OCI-M2 (cell line): ENCODE results near the gene SNX7.

Experiments used
- DNase-seq: peaks from one replicate; lab custom pipeline; 2025; ENCODE audit not compliant: unreplicated experiment; lab: John Stamatoyannopoulos, UW

SNX7 gene

DNA sequence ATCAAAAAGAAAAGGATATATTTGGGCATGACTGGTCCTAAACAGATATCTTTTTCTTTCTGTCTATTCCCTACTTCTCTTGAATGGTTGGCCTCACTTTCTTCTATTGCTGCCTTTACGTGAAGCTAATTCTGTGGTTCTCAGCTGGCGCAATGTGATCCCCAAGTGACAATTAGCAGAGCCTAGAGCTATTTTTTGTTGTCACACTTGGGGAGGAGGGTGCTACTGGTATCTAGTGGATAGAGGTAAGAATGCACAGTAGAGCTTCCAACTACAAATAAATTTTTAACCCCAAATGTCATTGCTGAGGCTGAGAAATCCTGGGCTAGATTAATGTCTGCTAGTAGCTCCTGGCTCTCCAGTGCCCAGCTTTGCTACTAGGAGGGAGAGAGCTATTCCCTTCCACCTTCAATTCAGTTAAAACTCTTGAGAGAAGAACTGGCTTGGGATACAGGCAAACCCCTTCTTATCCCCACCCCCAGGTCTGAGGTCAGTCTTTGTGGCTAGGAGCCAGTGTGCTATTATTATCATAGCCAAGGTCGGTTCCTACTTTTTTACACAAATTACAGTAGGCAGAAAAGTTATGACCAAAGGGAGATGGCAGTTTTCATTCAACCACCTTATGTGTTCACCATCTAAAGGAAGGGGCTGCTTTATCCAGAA is 102.1 kb downstream of the SNX7 start:
- DNase-seq = no peak

DNA sequence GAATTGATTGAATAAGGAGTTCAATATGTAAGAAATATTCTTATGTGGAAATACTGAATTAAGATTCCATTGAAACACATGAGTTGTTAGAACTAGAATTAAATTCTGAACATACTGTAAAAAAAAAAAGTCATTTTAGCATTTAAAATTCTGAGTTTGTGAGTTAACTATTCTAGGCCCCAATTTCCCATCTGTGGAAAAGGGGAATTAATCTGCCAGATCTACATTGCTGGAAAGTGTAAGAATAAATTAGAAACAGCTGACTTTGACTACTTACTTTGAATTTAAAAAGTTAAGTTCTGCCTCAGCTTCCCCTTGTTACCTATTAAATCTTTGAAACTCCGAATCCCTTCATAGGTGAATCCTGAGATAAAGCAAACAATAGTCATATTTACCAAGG is 103.0 kb downstream of the SNX7 start:
- no peak for DNase-seq

DNA sequence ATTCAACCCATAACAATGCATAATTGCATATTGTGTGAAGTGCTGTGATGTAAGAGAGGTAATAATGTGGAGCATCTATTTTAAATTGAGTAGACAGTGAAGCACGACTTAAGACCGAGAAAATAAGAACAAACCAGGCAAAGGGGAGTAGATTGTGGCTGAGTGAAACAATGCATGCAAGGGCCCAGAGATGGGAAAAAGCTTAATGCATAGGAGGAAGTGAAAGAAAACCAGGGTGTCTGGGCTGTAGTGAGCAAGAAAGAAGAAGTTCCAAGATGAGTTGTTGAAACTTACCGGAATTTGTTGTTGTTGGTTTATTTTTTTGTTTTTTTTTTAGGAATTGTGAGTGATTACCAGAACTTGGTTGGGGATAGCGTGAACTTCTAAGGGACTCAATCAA is 104.7 kb downstream of the SNX7 start:
- no peak for DNase-seq

DNA sequence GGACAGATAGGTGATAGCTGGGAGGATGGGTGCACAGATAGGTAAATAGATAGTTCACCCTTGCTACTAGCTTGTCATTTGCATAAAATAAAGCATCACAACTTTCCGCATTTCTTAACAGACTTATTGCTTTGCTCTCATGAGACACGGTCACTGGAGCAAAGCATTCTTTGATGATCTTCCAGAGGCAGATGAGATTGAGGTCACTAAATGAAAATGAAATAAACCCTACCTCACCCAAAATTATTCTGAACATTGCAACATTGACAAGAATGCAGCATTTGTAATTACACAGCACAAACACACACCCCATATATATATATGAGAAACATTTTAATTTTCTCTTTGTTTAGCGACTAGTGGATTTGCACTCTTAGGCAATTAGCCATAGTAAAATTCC is 107.6 kb downstream of the SNX7 start:
- no peak for DNase-seq

DNA sequence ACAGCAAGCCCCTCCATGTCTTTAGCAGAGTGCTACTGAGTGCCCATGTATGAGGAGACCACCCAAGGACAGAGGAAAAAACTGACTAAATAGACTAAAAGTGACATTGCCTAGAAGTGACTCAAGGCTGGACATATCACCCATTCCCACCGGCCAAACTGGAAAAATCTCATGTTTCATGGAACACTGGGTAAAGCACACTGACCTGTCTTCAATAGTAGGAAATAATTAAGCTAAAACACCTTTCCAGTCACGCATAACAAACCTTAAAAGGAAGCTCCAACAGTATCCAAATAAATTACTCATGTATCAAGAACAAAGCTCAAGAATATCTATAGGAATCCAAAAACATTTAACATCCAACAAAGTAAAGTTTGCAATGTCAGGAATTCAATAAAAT is 120.4 kb downstream of the SNX7 start:
- no peak for DNase-seq

DNA sequence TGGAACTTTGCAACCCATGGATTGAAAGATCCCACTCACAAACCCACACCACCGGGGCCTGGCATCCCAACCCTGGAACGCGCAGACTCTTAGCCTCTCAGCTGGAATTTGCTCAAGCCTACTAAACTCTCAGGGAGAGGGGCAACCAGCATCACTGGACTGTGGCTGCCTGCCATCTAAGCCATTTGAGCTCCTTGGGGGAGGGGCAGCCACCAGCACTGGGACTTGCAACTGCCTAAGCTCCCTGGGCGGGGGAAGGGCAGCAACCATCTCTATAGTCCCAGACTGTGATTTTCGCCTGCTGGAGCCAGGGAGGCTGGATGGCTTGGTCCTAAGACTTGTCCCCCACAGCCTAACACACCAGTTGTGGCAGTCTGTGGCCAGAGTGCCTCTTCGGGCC is 122.3 kb downstream of the SNX7 start:
- no peak for DNase-seq

DNA sequence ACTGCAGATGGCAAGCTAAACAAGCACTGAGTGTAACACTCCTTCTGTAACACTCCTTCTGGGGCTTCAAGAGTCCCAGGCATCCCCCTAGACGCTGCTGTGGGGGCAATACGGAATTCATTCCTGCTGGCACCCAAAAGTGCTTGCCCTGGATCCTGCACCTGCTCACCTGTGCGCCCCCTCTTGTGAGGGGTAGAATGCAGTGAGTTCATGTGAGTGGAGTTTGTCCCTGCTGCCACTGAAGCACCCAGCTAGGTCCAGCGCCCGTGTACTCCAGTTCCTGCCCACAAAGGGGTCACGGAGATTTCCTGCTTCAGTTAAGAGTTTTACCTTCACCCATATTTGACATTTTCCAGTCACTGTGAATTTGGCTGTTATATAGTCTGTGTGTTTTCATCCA is 130.0 kb downstream of the SNX7 start:
- no peak for DNase-seq

DNA sequence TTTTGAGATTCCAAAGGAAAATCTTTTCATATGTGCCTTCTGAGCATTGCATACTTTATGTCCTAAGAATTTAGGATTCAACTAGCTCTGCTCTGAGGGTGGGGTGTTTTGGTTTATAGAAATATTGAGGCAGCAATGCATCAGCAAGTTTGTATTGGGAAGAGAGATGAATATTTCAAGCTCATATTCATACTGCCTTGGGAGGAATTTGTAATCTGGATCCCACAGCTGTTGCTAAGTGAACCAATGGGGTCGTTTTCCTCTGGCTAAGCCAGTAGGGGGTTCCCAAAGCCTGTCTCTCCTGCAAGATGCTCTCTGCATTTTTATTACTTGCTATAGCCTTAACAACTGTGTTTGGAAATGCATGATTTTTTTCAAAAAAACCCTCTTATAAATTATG is 130.6 kb downstream of the SNX7 start:
- no peak for DNase-seq

DNA sequence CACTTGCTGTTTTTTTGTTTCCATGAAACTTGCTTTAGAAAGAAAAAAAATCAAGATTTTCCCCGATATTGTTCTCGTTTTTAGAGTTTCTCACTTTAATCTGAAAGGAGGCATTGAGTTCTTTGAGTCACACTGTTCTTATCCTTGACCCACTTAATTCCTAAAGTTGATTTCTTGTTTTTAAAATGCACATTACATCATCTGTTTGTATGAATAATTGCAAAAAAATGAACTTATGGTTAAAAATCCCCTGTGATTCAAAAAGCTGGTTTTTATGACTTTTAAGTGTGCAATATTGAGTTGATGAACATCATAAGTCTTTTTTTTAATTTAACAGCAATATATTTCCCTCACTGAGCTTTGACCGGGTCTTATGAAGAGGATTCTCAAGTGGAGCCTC is 131.6 kb downstream of the SNX7 start:
- DNase-seq = no peak

DNA sequence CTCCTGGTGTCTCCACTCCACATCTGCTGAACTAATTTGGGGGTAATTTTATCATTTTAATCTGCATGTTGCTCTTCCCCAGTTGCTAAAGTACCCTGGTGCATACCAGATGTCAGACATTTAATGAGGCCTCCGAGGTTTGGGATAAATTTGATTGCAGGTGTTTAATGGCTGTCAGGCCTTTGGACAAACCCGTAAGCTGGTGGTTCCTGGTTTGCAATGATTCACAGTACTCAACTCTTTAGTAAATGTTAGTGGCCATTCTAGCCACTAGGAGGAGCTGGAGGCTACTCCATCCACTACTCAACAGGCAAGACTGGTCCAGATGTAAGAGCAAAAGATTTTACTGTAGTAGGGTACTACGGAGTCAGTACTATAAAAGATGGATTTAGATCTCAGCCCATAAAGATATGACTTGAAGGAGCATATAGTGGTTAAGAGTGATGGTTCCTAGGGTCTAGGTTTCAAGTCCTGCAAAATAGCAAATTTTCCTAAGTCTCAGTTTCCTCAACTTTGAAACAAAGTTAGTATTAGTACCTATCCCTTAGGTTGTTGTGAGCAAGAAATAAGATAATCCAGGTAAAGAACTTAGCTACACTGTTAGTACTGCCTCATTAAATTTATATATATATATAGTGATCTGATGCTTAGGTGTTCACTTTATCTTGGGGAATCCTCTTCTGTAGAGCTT is 132.8 kb downstream of the SNX7 start:
- no peak for DNase-seq

DNA sequence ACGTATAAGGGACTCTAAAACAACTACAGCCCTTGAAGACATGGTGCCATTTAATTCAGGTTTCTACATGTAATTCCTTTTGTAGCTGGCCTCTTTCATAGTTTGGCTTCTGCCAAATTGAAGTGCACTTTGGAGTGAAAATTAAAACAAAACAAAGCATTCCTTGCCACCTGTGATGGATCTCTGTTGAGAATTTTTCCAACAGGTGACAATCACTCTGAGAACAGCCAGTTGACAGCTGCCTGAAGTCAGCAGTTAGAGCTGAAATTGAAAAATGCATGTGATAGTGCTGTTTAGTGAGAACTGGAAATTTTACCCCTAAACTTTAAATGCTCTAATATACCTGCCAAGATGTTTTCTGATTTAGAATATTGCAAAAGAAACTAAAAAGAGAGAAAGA is 134.5 kb downstream of the SNX7 start:
- DNase-seq = no peak

DNA sequence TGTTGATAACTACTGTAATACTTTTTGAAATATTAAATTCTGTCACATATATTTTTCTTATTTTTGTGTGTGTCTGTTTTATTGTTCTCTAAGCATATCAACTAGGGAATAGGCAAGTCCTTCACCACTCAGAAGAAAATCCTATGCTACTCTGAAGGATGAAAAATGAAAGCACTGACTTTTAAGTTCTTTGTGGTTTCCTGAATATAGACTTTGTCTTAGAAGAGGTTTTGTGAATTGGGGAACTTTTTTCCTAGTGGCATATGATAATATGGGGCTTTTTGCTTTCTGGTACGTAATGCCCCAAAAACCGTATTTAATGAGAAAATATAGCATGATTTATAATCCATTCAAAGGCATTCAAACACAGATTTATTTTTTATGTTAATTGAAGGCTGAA is 136.0 kb downstream of the SNX7 start:
- no peak for DNase-seq
